GM23248 (cell line): Measurements from ENCODE around the gene RIN1.
"Not testable (repeated sequence)": the region's sequence is repeated elsewhere in the genome, so short reads cannot be mapped to it uniquely, and the experiment has no call there.

ENCODE experiments used
- EZH2 ChIP-seq: fragments of 200-600 bp; sonication (generic); IDR thresholded peaks from 2 replicates; pipeline ENCODE4 v1.6.1; 2018; ENCODE audit warnings: antibody characterized with exemption, mild to moderate bottlenecking; ENCODE audit not compliant: insufficient read depth, poor library complexity, severe bottlenecking
- EZH2phosphoT487 ChIP-seq: fragments of 200-600 bp; sonication (generic); IDR thresholded peaks from 2 replicates; pipeline ENCODE4 v1.6.1; 2018; ENCODE audit warnings: antibody characterized with exemption, moderate library complexity, mild to moderate bottlenecking, low read depth; ENCODE audit not compliant: insufficient read depth

- not testable (repeated sequence) for TF ChIP-seq EZH2, EZH2phosphoT487
Observed at GRCh38 chr11:66380264-66380663, 44.0 kb upstream of the RIN1 start.
